ENCODE data around the gene TRABD2B. TPM values are rescaled to one million over a fixed set of nuclear protein-coding genes. Genes with fewer than 3 reads are reported as not detected.

Gene TRABD2B
- total and polyA plus RNA-seq, 2 of the 4 experiments (the other 2 are of a cell fraction) = not detected

- H4K5ac ChIP-seq (ENCODE audit: low read depth, low read length) = no peak overlapping the region
- no peak overlapping the region for H3K4me3 ChIP-seq (ENCODE audit: insufficient read depth, low read depth, low read length)
- H2BK20ac ChIP-seq (ENCODE audit: low read depth, low read length) = no peak overlapping the region
- H3K9ac ChIP-seq (ENCODE audit: low read depth, low read length) = no peak overlapping the region
- intact Hi-C loops (cut with micrococcal nuclease) (no loop called here), in situ Hi-C loops (cut with MboI; ENCODE audit: low sequenced_read_pairs) (no loop called here), dilution Hi-C loops (cut with HindIII; ENCODE audit: low sequenced_read_pairs, unreplicated experiment) (no loop called here)
- no peak overlapping the region for H4K91ac ChIP-seq (ENCODE audit: insufficient read depth, low read depth, low read length)
- no peak overlapping the region for H2BK15ac ChIP-seq (ENCODE audit: low read depth, low read length)
- no peak overlapping the region for H3K18ac ChIP-seq (ENCODE audit: low read depth, low read length)
- H3K14ac ChIP-seq (replicated peaks; ENCODE audit: low read depth, low read length) = no peak overlapping the region
- no peak overlapping the region for H3K4me2 ChIP-seq (ENCODE audit: low read depth, low read length)
- POLR2A ChIA-PET (ENCODE audit: unreplicated experiment) = no interaction called here
- no peak overlapping the region for H2AFZ ChIP-seq (replicated peaks; ENCODE audit: low read length, poor library complexity)
- no peaks in the 10 kb centered on the region for H3K79me1 ChIP-seq (ENCODE audit: low read depth in 1 of 2, low read length in 2 of 2)
- no peak overlapping the region for H3K4ac ChIP-seq (ENCODE audit: low read depth, low read length)
- TF ChIP-seq, protein P1, sequence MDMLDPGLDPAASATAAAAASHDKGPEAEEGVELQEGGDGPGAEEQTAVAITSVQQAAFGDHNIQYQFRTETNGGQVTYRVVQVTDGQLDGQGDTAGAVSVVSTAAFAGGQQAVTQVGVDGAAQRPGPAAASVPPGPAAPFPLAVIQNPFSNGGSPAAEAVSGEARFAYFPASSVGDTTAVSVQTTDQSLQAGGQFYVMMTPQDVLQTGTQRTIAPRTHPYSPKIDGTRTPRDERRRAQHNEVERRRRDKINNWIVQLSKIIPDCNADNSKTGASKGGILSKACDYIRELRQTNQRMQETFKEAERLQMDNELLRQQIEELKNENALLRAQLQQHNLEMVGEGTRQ (IDR thresholded peaks at IDR 0.05; ENCODE audit: low read depth, low read length) = no peak
- TF ChIP-seq NFE2L2 (IDR thresholded peaks at IDR 0.05; ENCODE audit: low read depth, low read length) = no peak
- TF ChIP-seq POLR2A (IDR thresholded peaks at IDR 0.05; ENCODE audit: low read depth, low read length) = no peak
- no peak for TF ChIP-seq RFX5 (IDR thresholded peaks at IDR 0.05; ENCODE audit: low read depth, low read length)
- no peak for TF ChIP-seq RCOR1 (IDR thresholded peaks at IDR 0.05; ENCODE audit: insufficient replicate concordance, low read length)
- TF ChIP-seq MAFK (IDR thresholded peaks at IDR 0.05; ENCODE audit: low read depth, low read length) = no peak
- TF ChIP-seq BHLHE40 (IDR thresholded peaks at IDR 0.05; ENCODE audit: low read depth, low read length) = no peak
- TF ChIP-seq, protein P2, sequence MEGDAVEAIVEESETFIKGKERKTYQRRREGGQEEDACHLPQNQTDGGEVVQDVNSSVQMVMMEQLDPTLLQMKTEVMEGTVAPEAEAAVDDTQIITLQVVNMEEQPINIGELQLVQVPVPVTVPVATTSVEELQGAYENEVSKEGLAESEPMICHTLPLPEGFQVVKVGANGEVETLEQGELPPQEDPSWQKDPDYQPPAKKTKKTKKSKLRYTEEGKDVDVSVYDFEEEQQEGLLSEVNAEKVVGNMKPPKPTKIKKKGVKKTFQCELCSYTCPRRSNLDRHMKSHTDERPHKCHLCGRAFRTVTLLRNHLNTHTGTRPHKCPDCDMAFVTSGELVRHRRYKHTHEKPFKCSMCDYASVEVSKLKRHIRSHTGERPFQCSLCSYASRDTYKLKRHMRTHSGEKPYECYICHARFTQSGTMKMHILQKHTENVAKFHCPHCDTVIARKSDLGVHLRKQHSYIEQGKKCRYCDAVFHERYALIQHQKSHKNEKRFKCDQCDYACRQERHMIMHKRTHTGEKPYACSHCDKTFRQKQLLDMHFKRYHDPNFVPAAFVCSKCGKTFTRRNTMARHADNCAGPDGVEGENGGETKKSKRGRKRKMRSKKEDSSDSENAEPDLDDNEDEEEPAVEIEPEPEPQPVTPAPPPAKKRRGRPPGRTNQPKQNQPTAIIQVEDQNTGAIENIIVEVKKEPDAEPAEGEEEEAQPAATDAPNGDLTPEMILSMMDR (conservative IDR thresholded peaks at IDR 0.05; ENCODE audit: low read depth, low read length) = no peak
- TF ChIP-seq FOS (IDR thresholded peaks at IDR 0.05; ENCODE audit: low read depth, low read length) = no peak
- no peak overlapping the region for H3K56ac ChIP-seq (ENCODE audit: extremely low read depth, insufficient read depth, low read length)
- H3K9me1 ChIP-seq (ENCODE audit: insufficient read depth, low read length) = no peaks in the 10 kb centered on the region
- H2BK5ac ChIP-seq (ENCODE audit: low read depth, low read length, poor library complexity, severe bottlenecking) = no peak overlapping the region
- BruUV-seq (replicated peaks) = no TSS peak
- DNase-seq (no peak), ATAC-seq (ENCODE audit: low read depth) (no peak)
- WGBS, 2 experiments (ENCODE audit: extremely low coverage in 2 of 2, insufficient read length in 1 of 2) = 65% methylated on average over 7 of the region's 16 CpGs; no CpG with 5 or more reads in 1 of the 2 experiments
- CTCF ChIA-PET = no interaction called here
- no peak overlapping the region for H4K8ac ChIP-seq (ENCODE audit: low read depth in 2 of 2, low read length in 2 of 2)
- H4K20me1 ChIP-seq (ENCODE audit: insufficient read depth, low read length) = no peaks in the 10 kb centered on the region
- no peak overlapping the region for H3K23ac ChIP-seq (ENCODE audit: low read depth, low read length)
- no peaks in the 10 kb centered on the region for H3K36me3 ChIP-seq (ENCODE audit: control insufficient read depth, insufficient read depth, low read length)
- no peaks in the 10 kb centered on the region for H3K9me3 ChIP-seq (ENCODE audit: control insufficient read depth, insufficient read depth, low read length)
- no peaks in the 10 kb centered on the region for H3K27me3 ChIP-seq (ENCODE audit: control insufficient read depth, insufficient read depth, low read length)
- no peak overlapping the region for H2BK120ac ChIP-seq (ENCODE audit: low read depth, low read length)
- no peak overlapping the region for H2AK9ac ChIP-seq (replicated peaks; ENCODE audit: low read depth, low read length, poor library complexity)
- H3K4me1 ChIP-seq (ENCODE audit: control insufficient read depth, insufficient read depth, low read length) = no peaks in the 10 kb centered on the region
- no peak overlapping the region for H3K27ac ChIP-seq (ENCODE audit: insufficient read depth, low read length)
- H2AK5ac ChIP-seq (ENCODE audit: low read depth, low read length) = no peak overlapping the region
Observed at GRCh38 chr1:47838562-47839432, 158.4 kb downstream of the TRABD2B start.
